Hepatocyte (in vitro differentiated cells): Measurements from ENCODE around the gene CHST13.

ENCODE experiments used
- EZH2 ChIP-seq: fragments of 200-600 bp; sonication (generic); IDR thresholded peaks from 2 replicates; pipeline ENCODE4 v1.6.1; 2016; ENCODE audit warnings: antibody characterized with exemption, mild to moderate bottlenecking, borderline replicate concordance
- TF ChIP-seq, protein P1 (sequence below): fragments of 200-600 bp; sonication (generic); IDR thresholded peaks from 2 replicates; pipeline ENCODE4 v1.5.1; 2016; ENCODE audit warnings: antibody characterized with exemption, mild to moderate bottlenecking; ENCODE audit not compliant: poor library complexity

DNA sequence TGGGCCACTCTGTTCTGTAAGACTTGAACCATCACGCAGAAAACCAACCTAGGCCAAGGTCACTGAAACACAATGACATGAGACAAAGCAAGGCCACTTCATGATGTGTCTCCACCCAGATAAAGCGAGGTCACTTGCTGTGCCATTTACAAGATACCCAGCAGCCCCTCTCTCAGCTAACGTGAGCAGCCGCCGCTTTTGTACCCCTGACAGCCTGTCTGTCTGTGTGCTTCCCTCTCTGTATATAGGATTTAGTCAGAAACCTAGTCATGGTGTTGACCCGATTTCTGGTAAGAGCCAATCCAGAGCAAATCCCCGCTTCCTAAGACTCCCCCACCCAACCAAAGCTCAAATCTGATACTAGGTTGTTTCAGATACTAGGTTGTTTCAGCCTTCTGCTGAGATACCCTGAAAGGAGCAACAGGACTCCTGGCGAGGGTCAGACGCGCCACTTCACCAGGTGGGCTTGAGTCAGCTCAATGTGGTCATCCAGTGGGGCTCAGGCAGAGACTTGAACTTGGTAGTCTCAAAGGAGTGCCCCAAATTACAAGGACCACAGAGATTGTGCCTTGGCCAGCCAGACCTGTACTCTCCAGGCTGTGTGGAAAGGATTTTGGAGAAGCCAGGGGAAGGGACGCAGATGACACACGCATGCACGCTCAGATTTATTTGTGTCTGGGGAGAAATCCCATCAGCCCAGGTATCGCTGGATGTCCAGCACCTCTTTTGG is 45.2 kb upstream of the CHST13 start:
- TF ChIP-seq, protein P1, sequence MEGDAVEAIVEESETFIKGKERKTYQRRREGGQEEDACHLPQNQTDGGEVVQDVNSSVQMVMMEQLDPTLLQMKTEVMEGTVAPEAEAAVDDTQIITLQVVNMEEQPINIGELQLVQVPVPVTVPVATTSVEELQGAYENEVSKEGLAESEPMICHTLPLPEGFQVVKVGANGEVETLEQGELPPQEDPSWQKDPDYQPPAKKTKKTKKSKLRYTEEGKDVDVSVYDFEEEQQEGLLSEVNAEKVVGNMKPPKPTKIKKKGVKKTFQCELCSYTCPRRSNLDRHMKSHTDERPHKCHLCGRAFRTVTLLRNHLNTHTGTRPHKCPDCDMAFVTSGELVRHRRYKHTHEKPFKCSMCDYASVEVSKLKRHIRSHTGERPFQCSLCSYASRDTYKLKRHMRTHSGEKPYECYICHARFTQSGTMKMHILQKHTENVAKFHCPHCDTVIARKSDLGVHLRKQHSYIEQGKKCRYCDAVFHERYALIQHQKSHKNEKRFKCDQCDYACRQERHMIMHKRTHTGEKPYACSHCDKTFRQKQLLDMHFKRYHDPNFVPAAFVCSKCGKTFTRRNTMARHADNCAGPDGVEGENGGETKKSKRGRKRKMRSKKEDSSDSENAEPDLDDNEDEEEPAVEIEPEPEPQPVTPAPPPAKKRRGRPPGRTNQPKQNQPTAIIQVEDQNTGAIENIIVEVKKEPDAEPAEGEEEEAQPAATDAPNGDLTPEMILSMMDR, result no peak
- no peak for TF ChIP-seq EZH2
